ENCODE measurements around the gene CRYZL1.

Gene CRYZL1

DNA sequence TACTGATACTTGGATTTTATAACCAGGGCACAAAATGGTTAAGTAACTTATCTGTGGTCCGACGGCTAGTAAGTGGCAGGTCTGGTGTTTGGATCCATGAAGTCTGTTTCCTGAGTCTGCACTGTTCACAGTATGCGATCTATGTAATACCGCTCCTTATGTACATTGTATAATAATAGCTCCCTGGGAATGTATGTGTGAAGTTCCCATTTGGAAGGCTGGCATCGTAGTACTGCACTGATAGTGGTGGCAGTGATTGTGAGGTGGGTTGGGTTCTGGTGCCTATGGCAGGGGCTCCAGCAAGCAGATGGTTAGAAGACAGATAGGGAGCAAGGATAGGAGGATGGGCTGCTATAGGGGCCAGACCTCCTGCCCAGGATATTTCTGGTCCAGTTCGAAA is 26.1 kb upstream of the CRYZL1 start:
- no peak for DNase-seq (ENCODE audit: low read depth, low spot score)
- Histone ChIP-seq H3K4me3 (no peak overlapping the region), H3K27ac (no peak overlapping the region), H3K9me3 (ENCODE audit: low read depth, low read length) (no peaks in the 10 kb centered on the region), H3K36me3 (ENCODE audit: insufficient read depth, low read length) (no peaks in the 10 kb centered on the region), H3K9ac (ENCODE audit: insufficient read length) (no peak overlapping the region)
- no peak for TF ChIP-seq FOXP2 (optimal IDR thresholded peaks at IDR 0.05; ENCODE audit: control extremely low read depth, extremely low read length, insufficient read depth)
- no peak for TF ChIP-seq POLR2AphosphoS5 (IDR thresholded peaks at IDR 0.05; ENCODE audit: borderline replicate concordance, low read depth, low read length)
- TF ChIP-seq EZH2 (IDR thresholded peaks at IDR 0.05), result no peak

DNA sequence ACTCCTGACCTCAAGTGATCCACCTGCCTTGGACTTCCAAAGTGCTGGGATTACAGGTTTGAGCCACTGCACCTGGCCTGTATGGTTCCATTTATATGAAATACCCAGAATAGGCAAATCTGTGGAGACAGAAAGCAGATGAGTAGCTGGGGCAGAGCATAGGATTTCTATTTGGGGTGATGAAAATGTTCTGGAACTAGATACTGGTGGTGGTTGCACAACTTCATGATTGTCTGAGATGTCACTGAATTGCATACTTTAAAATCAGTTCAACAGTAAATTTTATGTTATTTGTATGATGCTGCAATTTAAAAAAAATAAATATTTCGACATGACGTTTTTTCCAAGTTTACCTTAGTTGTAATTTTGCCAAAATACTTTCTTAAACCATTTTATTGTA is 24.6 kb upstream of the CRYZL1 start:
- Histone ChIP-seq H3K9ac (ENCODE audit: insufficient read length) (no peak overlapping the region), H3K36me3 (ENCODE audit: insufficient read depth, low read length) (no peaks in the 10 kb centered on the region), H3K9me3 (ENCODE audit: low read depth, low read length) (no peaks in the 10 kb centered on the region), H3K4me3 (no peak overlapping the region), H3K27ac (no peak overlapping the region)
- TF ChIP-seq FOXP2 (optimal IDR thresholded peaks at IDR 0.05; ENCODE audit: control extremely low read depth, extremely low read length, insufficient read depth) (no peak), POLR2AphosphoS5 (IDR thresholded peaks at IDR 0.05; ENCODE audit: borderline replicate concordance, low read depth, low read length) (no peak), EZH2 (IDR thresholded peaks at IDR 0.05) (no peak)
- DNase-seq (ENCODE audit: low read depth, low spot score), result no peak

DNA sequence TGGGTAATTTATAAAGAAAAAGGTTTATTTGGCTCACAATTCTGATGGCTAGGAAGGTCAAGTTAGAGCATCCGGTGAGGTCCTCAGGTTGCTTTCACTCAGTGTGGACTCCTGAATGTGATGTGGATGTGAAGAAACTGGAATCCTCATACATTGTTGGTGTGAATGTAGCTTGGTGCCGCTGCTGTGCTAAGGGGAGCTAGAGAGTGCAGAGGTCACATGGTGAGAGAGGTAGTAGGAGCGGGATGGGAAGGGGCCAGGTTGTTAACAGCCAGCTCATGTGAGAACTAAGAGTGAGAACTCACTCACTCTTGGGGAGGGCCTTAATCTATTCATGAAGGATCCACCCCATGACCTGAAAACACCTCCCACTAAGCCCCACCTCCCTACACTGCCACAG is 22.6 kb upstream of the CRYZL1 start:
- Histone ChIP-seq H3K4me3 (no peak overlapping the region), H3K36me3 (ENCODE audit: insufficient read depth, low read length) (peaks cover 7% of the 10 kb centered on the region; the same call in 1 of the 2 replicates), H3K9me3 (ENCODE audit: low read depth, low read length) (no peaks in the 10 kb centered on the region)

DNA sequence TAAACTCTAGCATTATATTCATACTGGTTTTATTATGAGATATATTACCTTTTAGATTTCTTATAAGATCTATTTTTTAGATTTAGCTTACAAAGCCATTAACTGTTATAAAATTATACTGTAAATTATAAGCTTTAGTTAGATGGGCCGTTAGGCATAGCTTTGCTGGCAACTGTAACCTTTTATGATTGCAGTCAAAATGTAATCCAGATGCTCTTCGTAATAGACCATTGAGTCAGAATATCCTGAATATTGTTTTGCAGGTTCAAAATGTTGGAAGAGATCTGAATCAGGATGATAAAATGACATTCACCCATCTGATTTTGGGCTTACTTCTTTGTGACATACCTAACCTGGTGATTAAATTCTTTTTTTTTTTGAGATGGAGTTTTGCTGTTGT is 21.7 kb upstream of the CRYZL1 start:
- Histone ChIP-seq H3K9ac (ENCODE audit: insufficient read length) (no peak overlapping the region), H3K36me3 (ENCODE audit: insufficient read depth, low read length) (peaks cover 7% of the 10 kb centered on the region; the same call in 1 of the 2 replicates), H3K27ac (no peak overlapping the region), H3K4me3 (no peak overlapping the region), H3K9me3 (ENCODE audit: low read depth, low read length) (no peaks in the 10 kb centered on the region)
- no peak for TF ChIP-seq POLR2AphosphoS5 (IDR thresholded peaks at IDR 0.05; ENCODE audit: borderline replicate concordance, low read depth, low read length)
- TF ChIP-seq EZH2 (IDR thresholded peaks at IDR 0.05), result no peak
- DNase-seq (ENCODE audit: low read depth, low spot score), result no peak

More for the DNA sequence above, 22.6 kb upstream of the CRYZL1 start:
- no peak overlapping the region for H3K9ac ChIP-seq (ENCODE audit: insufficient read length)
- DNase-seq (ENCODE audit: low read depth, low spot score), result no peak
- TF ChIP-seq EZH2 (IDR thresholded peaks at IDR 0.05) (no peak), POLR2AphosphoS5 (IDR thresholded peaks at IDR 0.05; ENCODE audit: borderline replicate concordance, low read depth, low read length) (no peak), FOXP2 (optimal IDR thresholded peaks at IDR 0.05; ENCODE audit: control extremely low read depth, extremely low read length, insufficient read depth) (no peak)
- H3K27ac ChIP-seq, result no peak overlapping the region

DNA sequence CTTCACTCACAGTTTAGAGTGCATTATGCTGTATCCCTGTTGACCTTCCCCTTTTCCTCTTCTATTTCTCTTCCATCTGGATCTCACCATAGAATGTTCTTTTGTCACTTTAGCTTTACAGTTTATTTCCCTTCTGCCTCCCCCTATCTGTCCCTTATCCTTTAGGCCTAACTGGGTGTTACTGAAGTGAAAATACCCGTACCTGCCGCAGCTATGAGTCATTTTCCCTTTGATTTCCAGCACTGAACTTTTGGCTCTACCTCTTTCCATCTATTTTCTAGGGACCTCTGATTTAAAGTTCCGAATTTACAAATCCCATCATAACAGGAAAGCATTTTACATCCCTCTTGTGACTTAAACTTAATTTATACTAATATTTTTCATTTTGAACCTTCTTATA is 20.5 kb upstream of the CRYZL1 start:
- no peaks in the 10 kb centered on the region for H3K9me3 ChIP-seq (ENCODE audit: low read depth, low read length)
- no peak for DNase-seq (ENCODE audit: low read depth, low spot score)
- H3K36me3 ChIP-seq (ENCODE audit: insufficient read depth, low read length), result peaks cover 7% of the 10 kb centered on the region; the same call in 1 of the 2 replicates
- no peak overlapping the region for H3K9ac ChIP-seq (ENCODE audit: insufficient read length)
- no peak overlapping the region for H3K4me3 ChIP-seq
- no peak for TF ChIP-seq EZH2 (IDR thresholded peaks at IDR 0.05)
- no peak for TF ChIP-seq POLR2AphosphoS5 (IDR thresholded peaks at IDR 0.05; ENCODE audit: borderline replicate concordance, low read depth, low read length)
- TF ChIP-seq FOXP2 (optimal IDR thresholded peaks at IDR 0.05; ENCODE audit: control extremely low read depth, extremely low read length, insufficient read depth), result no peak
- H3K27ac ChIP-seq, result no peak overlapping the region

DNA sequence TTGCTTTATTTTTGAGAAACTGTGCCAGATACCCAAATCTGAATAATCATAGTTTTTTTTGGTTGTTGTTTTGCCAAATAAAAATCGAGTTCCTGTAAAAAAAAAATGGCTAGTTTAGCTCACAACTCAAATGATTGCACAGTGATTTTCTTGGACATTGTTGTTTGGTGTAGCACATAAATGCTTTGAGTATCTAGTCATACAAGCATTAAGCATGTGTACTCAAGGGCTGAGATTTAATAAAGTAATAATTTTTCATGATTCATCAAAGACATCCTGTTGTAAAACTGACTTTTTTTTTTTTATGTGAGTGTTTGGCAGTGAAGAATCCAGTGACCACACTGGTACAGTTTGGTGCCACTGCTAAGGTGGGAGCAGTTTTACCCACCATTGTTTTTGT is 19.6 kb upstream of the CRYZL1 start:
- Histone ChIP-seq H3K36me3 (ENCODE audit: insufficient read depth, low read length) (peaks cover 7% of the 10 kb centered on the region; the same call in 1 of the 2 replicates), H3K4me3 (no peak overlapping the region), H3K9me3 (ENCODE audit: low read depth, low read length) (no peaks in the 10 kb centered on the region), H3K9ac (ENCODE audit: insufficient read length) (no peak overlapping the region), H3K27ac (no peak overlapping the region)
- TF ChIP-seq FOXP2 (optimal IDR thresholded peaks at IDR 0.05; ENCODE audit: control extremely low read depth, extremely low read length, insufficient read depth), result no peak
- no peak for TF ChIP-seq EZH2 (IDR thresholded peaks at IDR 0.05)
- no peak for TF ChIP-seq POLR2AphosphoS5 (IDR thresholded peaks at IDR 0.05; ENCODE audit: borderline replicate concordance, low read depth, low read length)
- DNase-seq (ENCODE audit: low read depth, low spot score), result no peak

DNA sequence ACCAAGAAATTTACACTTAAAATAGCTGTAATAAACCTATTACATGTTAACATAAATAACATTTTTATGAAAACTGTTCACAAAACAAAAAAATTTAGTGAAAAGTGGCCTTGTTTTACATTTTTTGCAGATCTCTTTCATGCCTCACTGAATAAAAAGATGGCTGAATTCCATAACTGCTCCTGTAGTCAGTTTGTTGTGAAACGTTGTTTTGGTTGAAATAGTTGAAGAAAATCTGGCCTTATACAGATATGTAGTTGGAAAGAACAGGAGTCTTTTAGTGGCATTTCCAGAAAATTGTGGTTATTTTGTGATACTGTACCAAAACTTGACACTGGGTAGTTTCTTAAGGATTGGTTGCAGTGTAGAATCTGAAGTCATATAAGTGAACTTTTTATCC is 18.9 kb upstream of the CRYZL1 start:
- TF ChIP-seq FOXP2 (optimal IDR thresholded peaks at IDR 0.05; ENCODE audit: control extremely low read depth, extremely low read length, insufficient read depth) (no peak), POLR2AphosphoS5 (IDR thresholded peaks at IDR 0.05; ENCODE audit: borderline replicate concordance, low read depth, low read length) (no peak), EZH2 (IDR thresholded peaks at IDR 0.05) (no peak)
- Histone ChIP-seq H3K9me3 (ENCODE audit: low read depth, low read length) (no peaks in the 10 kb centered on the region), H3K36me3 (ENCODE audit: insufficient read depth, low read length) (peaks cover 7% of the 10 kb centered on the region; the same call in 1 of the 2 replicates), H3K27ac (0 out of 2 replicates have a peak overlapping the region, but pooled peaks have one; percentile 14), H3K4me3 (no peak overlapping the region), H3K9ac (ENCODE audit: insufficient read length) (no peak overlapping the region)
- no peak for DNase-seq (ENCODE audit: low read depth, low spot score)

DNA sequence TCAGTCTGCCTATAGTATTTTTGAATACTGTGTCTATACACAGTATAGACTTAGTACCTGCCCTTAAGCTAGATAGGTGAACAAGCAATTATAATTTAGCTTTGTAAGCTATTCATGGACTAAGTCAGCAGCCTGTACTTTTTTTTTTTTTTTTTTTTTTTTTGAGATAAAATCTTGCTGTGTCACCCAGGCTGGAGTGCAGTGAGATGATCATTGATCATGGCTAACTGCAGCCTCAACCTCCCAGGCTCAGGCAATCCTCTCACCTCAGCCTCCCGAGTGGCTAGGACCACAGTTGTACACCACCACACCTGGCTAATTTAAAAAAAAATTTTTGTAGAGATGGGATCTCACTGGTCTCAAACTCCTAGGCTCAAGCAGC is 18.0 kb upstream of the CRYZL1 start:
- H3K9ac ChIP-seq (ENCODE audit: insufficient read length), result no peak overlapping the region
- H3K27ac ChIP-seq, result no peak overlapping the region
- no peaks in the 10 kb centered on the region for H3K9me3 ChIP-seq (ENCODE audit: low read depth, low read length)
- H3K36me3 ChIP-seq (ENCODE audit: insufficient read depth, low read length), result peaks cover 7% of the 10 kb centered on the region; the same call in 1 of the 2 replicates
- no peak for TF ChIP-seq FOXP2 (optimal IDR thresholded peaks at IDR 0.05; ENCODE audit: control extremely low read depth, extremely low read length, insufficient read depth)
- TF ChIP-seq POLR2AphosphoS5 (IDR thresholded peaks at IDR 0.05; ENCODE audit: borderline replicate concordance, low read depth, low read length), result no peak
- no peak for TF ChIP-seq EZH2 (IDR thresholded peaks at IDR 0.05)
- no peak for DNase-seq (ENCODE audit: low read depth, low spot score)
- no peak overlapping the region for H3K4me3 ChIP-seq

DNA sequence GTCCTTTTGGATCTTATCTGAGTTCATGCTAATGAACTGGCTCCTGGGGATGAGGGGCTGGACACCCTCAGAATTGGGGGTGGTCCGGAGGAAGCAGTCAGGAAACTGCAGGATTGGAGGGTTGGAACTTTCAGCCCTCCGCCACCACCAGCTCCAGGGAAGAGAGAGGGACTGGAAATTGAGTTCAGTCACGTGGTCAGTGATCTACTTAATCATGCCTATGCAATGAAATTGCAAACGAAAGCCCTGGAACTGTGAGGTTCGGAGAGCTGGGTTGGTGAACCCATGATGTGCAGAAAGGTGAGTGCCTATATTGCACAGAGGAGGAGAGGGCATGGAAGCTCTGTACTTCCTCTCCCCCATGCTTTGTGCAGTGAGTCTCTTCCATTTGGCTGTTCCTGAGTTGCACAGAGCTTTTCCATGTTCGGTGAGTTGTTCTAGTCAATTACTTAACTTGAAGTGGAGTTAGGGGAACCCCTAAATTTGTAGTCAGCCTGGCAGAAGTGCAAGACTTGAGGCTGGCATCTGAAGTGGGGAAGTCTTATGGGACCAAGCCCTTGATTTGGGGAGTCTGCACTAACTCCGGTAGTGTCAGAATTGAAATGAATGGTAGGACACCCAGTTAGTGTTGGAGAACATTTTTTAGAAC is 17.5 kb upstream of the CRYZL1 start:
- TF ChIP-seq EZH2 (IDR thresholded peaks at IDR 0.05), result no peak
- TF ChIP-seq POLR2AphosphoS5 (IDR thresholded peaks at IDR 0.05; ENCODE audit: borderline replicate concordance, low read depth, low read length), result no peak
- no peak for TF ChIP-seq FOXP2 (optimal IDR thresholded peaks at IDR 0.05; ENCODE audit: control extremely low read depth, extremely low read length, insufficient read depth)
- DNase-seq (ENCODE audit: low read depth, low spot score), result no peak
- no peak overlapping the region for H3K4me3 ChIP-seq

More for the DNA sequence above, 17.5 kb upstream of the CRYZL1 start:
- H3K9ac ChIP-seq (ENCODE audit: insufficient read length), result no peak overlapping the region
- H3K27ac ChIP-seq, result no peak overlapping the region
- peaks cover 7% of the 10 kb centered on the region; the same call in 1 of the 2 replicates for H3K36me3 ChIP-seq (ENCODE audit: insufficient read depth, low read length)
- H3K9me3 ChIP-seq (ENCODE audit: low read depth, low read length), result no peaks in the 10 kb centered on the region
